Retinal pigment epithelial cell (primary cell): ENCODE measurements around the gene ART5.

Experiments
- DNase-seq: peaks from one replicate; pipeline ENCODE4 v3.0.0-alpha.2; 2010; ENCODE audit warnings: low read depth
- H3K4me3 ChIP-seq: 2 replicates; pipeline ENCODE4 v1.5.1; 2011; ENCODE audit warnings: mild to moderate bottlenecking, low read length, control low read depth, moderate library complexity
- TF ChIP-seq, protein P1 (sequence below): conservative IDR thresholded peaks from 2 replicates; pipeline ENCODE4 v1.5.1; 2011; ENCODE audit warnings: low read depth, low read length, control low read depth, inconsistent platforms

The ART5 gene

DNA sequence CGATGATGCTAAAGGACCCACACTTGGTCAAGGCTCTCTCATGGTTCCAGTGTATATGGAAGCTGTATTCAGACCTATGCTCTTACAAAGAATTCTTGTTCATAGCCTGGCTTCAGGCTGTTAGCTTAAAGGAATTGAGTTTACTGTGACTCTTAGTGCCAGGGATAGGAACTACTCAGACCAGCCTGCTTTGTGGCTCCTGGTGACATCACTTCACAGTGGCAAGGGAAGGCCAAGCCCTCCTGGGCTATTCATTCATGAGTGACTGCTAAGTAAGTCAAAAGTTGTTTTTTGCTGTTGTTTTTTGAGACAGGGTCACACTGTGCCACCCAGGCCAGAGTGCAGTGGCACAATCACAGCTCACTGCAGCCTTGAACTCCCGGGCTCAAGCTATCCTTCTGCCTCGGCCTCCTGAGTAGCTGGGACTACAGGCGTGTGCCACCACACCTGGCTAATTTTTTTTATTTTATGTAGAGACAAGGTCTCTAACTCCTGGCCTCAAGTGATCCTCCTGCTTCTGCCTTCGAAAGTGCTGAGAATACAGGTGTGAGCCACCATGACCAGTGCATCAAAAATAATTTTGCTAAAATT is 9.6 kb downstream of the ART5 start:
- no peak overlapping the region for H3K4me3 ChIP-seq
- DNase-seq, result no peak
- TF ChIP-seq, protein P1, sequence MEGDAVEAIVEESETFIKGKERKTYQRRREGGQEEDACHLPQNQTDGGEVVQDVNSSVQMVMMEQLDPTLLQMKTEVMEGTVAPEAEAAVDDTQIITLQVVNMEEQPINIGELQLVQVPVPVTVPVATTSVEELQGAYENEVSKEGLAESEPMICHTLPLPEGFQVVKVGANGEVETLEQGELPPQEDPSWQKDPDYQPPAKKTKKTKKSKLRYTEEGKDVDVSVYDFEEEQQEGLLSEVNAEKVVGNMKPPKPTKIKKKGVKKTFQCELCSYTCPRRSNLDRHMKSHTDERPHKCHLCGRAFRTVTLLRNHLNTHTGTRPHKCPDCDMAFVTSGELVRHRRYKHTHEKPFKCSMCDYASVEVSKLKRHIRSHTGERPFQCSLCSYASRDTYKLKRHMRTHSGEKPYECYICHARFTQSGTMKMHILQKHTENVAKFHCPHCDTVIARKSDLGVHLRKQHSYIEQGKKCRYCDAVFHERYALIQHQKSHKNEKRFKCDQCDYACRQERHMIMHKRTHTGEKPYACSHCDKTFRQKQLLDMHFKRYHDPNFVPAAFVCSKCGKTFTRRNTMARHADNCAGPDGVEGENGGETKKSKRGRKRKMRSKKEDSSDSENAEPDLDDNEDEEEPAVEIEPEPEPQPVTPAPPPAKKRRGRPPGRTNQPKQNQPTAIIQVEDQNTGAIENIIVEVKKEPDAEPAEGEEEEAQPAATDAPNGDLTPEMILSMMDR, result no peak

DNA sequence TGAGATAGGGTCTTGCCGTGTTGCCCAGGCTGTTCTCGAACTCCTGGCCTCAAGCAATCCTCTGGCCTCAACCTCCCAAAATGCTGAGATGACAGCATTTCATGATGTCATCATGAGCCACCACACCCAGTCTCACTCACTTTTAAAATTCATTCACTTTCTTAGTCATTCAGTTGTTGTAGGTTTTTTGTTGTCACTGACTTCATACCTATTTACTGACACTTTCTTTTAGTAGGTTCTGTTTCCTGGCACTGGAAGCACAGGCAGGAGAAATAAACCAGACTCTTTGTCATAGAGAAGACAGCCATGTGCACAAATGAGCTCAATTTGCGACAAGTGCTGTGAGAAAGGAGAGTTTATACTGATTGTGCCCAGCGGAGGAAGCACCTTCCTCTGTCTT is 10.5 kb downstream of the ART5 start:
- no peak for DNase-seq
- TF ChIP-seq, protein P1, result no peak
- H3K4me3 ChIP-seq, result no peak overlapping the region

DNA sequence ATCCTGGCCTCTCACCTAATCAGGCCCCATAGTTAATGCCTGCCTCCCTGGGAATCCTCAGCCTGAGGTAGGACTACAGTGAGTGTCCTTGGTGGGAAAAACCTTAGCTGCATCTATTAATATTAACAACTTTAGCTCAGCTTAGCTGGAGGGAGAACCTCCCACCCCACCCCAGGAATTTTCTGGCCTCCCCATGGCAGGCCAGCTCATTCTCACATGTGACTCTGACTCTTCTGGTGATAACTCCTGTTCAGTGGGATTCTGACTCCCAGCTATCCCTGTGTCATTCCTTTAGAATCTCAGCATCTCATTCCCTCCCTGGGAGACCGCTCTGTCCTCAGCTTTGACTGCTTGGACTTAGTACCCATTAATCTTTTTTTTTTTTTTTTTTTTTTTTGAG is 14.5 kb downstream of the ART5 start:
- no peak overlapping the region for H3K4me3 ChIP-seq
- TF ChIP-seq, protein P1, result no peak
- DNase-seq, result peak; percentile 22

DNA sequence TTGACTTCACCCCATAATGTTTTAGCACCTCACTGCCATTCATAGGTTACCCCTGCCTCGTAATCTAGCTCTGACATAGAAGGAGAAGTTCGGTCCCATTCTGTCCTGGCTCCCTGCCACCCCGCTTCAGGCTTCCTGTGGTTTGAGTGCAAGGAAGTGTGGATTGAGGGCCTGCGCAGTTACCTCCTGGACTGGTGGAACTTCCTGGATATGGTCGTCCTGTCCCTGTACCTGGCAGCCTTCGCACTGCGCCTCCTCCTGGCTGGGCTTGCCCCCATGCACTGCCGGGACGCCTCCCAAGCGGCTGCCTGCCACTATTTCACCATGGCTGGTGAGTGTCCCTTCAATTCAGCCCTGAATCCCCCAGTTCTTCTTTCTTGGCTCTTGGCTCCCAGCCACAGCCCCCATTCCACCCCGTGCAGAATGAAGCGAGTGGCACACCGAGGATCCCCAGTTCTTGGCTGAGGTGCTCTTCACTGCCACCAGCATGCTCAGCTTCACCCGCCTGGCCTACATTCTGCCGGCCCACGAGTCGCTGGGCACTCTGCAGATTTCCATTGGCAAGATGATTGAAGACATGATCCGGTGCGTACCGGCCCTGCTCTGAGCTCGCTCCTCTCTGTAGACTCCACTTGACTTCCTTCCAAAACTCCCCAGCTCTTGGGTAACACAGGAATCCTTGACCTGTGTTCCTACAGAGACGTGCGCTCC is 15.4 kb downstream of the ART5 start:
- TF ChIP-seq, protein P1, result no peak
- no peak for DNase-seq
- no peak overlapping the region for H3K4me3 ChIP-seq

DNA sequence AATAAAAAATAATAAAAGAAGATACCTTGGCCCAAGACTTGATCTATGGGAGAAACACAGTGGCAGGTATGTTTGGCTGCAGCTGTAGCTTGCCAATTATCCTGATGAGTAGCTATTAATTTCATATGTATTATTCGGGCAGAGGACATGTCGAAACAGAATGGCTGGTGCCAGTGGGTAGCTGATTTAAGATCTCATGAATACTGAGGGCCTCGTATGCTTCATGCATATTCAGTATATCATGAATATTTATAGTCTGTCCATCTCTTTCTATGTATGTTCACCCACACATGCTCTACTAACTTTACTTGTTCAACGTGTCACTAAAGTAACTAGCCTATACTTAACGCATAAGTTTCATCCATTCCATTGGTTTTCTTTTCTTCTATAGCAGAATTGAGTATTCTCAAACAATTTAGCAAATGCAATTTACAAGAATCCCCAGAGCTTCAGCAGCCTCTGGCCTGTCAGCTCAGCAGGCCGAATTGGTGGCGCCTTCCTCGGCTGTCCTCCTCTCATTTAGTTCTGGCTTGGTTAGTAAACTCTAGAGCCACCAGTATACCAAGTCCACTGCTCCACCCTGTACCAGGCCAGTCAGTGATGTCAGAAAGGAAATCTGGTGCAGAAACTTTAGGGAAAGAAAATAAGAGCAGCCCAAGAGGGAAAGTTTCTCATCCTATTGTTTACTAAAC is 17.9 kb downstream of the ART5 start:
- H3K4me3 ChIP-seq, result no peak overlapping the region
- TF ChIP-seq, protein P1, result no peak
- DNase-seq, result no peak

DNA sequence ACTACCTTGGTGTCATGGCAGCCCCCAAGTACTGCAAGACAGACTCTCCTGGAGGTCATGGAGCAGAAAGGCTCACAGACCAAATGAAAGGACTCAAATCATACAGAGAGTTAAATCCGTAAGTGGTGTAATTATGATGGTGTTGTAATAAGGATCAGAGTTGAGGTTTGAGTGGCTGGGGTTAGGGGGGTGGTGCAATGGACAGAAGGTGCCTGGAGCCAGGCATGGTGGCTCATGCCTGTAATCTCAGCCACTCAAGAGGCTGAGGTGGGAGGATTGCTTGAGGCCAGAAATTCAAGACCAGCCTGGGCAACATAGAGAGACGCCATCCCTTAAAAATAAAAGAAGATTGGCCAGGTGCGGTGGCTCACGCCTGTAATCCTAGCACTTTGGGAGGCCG is 18.7 kb downstream of the ART5 start:
- TF ChIP-seq, protein P1, result no peak
- H3K4me3 ChIP-seq, result no peak overlapping the region
- no peak for DNase-seq
